HL-60 (cell line): Measurements from ENCODE around the gene SPSB4.

Source experiments
- DNase-seq, 2 experiments: peaks; one replicate each; pipeline ENCODE4 v3.0.0-alpha.2; 2010 to 2020; ENCODE audit warnings: low read depth in 1 of 2, low spot score in 1 of 2
- H3K27ac ChIP-seq: fragments of 250-450 bp; sonication (Bioruptor Pico); replicated peaks from 2 replicates; pipeline ENCODE4 v1.5.1; 2020; ENCODE audit warnings: mild to moderate bottlenecking, moderate library complexity
- H3K27me3 ChIP-seq: fragments of 250-450 bp; sonication (Bioruptor Pico); 2 replicates; pipeline ENCODE4 v1.5.1; 2021; ENCODE audit warnings: mild to moderate bottlenecking, moderate library complexity; ENCODE audit not compliant: insufficient read depth, poor library complexity, severe bottlenecking
- H3K4me3 ChIP-seq: replicated peaks from 2 replicates; pipeline ENCODE4 v1.5.1; 2011; ENCODE audit warnings: mild to moderate bottlenecking, control low read depth, low read length; ENCODE audit not compliant: insufficient read depth
- CTCF ChIP-seq: IDR thresholded peaks from one replicate; pipeline ENCODE4 v1.5.1; 2011; ENCODE audit warnings: low read length, control low read depth, inconsistent platforms; ENCODE audit not compliant: insufficient read depth
- GABPA ChIP-seq: IDR thresholded peaks from 2 replicates; pipeline ENCODE4 v1.6.1; 2012; ENCODE audit warnings: low read depth
- POLR2AphosphoS5 ChIP-seq: IDR thresholded peaks from 2 replicates; pipeline ENCODE4 v1.6.1; 2012; ENCODE audit warnings: low read depth
- REST ChIP-seq: IDR thresholded peaks from 2 replicates; pipeline ENCODE4 v1.6.1; 2012; ENCODE audit warnings: low read depth; ENCODE audit not compliant: insufficient replicate concordance
- SPI1 ChIP-seq: IDR thresholded peaks from 2 replicates; pipeline ENCODE4 v1.6.1; 2012; ENCODE audit warnings: low read depth, mild to moderate bottlenecking, borderline replicate concordance

Gene SPSB4

DNA sequence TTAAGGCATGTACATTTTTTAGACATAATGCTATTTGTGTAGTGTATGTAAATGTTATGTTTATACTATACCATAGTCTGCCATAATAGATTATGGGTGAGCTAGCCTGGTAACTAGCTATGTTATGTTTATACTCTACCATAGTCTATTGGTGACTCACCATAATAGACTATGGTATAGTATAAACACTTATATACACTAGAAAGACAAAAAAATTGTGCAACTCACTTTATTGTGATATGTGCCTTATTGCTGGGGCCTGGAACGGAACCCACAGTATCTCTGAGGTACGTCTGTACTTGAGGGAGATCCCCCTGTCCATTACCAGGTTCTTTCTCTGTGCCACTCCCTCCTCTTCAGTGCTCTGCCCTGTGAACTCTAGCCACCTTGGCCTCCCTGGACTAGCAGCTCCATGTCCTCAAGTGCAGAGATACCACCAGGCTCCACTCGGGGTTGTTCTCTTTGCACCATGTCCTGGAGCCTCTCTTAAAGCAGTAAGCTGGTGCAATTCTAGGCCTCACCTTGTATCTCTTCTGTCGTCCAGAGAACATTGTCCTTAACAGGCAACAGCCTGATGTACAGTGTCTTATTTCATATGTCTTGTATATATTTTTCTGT lies 119.6 kb downstream of the SPSB4 start:
- no peak for TF ChIP-seq POLR2AphosphoS5
- TF ChIP-seq REST, result no peak
- TF ChIP-seq GABPA, result no peak
- TF ChIP-seq SPI1, result no peak
- no peak for TF ChIP-seq CTCF
- H3K4me3 ChIP-seq, result no peak overlapping the region
- DNase-seq, result no peak
- peaks cover 2% of the 10 kb centered on the region for H3K27me3 ChIP-seq
- no peak overlapping the region for H3K27ac ChIP-seq

DNA sequence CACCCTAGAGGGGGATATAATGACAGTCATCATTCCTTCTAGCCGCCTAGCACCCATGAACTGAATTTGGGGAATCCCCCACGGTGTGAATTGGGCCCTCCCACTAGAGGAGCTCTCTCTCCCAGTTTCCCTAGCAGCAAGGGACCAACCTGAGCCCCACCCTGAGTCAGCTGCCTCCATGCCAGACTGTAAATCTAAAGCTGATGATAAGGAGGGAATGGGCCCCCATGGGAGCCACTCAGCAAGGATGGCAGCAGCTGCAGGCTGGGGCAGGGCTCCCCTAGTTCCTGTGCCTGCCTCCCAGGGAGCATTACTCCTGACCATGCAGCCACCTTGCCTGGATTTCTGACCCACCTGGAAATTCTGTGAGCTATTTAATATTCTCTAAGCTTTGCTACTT lies 123.5 kb downstream of the SPSB4 start:
- Histone ChIP-seq H3K27ac (no peak overlapping the region), H3K4me3 (no peak overlapping the region), H3K27me3 (no peaks in the 10 kb centered on the region)
- TF ChIP-seq CTCF (no peak), POLR2AphosphoS5 (no peak), SPI1 (no peak), REST (no peak), GABPA (no peak)
- DNase-seq, result no peak

DNA sequence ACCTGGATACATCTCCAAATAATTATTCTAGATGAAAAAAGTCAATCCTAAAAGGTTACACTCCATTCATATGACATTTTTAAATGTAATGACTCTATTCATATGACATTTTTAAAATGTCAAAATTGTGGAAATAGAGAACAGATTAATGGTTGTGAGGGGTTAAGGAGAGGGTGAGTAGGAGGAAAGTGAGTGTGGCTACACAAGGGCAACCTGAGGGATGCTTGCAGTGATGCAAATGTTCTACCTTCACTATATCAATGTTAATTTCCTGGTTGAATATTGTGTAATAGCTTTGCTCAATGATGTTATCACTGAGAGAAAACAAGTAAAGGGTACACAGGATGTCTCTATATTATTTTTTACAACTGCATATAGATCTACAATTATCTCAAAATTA lies 125.6 kb downstream of the SPSB4 start:
- Histone ChIP-seq H3K27me3 (no peaks in the 10 kb centered on the region), H3K27ac (no peak overlapping the region), H3K4me3 (no peak overlapping the region)
- TF ChIP-seq GABPA, result no peak
- no peak for TF ChIP-seq CTCF
- TF ChIP-seq POLR2AphosphoS5, result no peak
- TF ChIP-seq REST, result no peak
- no peak for TF ChIP-seq SPI1
- no peak for DNase-seq
